ENCODE measurements around the gene TNS1.
A peak's percentile ranks its signal among the peaks of the same experiment; 100 is the strongest.

The TNS1 gene

GRCh38 chr2:217979151-217979811, 23.5 kb downstream of the TNS1 start:
- peak; percentile 15 for DNase-seq

DNA sequence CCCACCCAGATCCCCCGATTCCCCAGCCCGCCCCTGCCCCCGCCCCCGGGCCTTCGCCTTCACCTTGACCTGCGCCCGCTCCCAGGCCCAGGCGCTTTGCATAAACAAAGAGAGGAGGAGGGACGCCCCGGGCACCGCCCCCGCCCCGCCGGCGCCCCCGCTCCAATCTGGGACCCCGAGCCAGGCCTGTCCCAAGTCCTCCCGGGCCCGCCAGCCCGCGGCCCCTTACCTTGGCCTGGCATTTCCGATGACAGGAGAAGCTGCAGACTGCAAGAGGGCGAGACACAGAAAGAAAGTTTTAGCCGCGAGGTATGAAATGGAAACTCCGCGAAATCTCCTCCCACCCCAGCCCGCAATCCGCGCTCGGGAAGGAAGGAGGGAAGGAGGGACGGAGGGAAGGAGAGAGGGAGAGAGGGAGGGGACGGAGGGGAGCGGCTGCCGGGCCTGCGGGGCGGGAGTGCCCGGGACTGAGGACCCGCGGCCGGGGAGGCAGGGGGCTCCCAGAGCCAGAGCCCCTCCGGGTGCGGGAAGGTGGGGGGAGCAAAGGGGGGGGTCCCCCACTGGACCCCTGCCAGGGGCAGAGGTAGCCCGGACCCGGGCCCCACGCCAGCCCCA, 24.2 kb downstream of the TNS1 start:
- DNase-seq = peak; percentile 49

GRCh38 chr2:217977840-217978535, 24.8 kb downstream of the TNS1 start:
- DNase-seq = no peak

DNA sequence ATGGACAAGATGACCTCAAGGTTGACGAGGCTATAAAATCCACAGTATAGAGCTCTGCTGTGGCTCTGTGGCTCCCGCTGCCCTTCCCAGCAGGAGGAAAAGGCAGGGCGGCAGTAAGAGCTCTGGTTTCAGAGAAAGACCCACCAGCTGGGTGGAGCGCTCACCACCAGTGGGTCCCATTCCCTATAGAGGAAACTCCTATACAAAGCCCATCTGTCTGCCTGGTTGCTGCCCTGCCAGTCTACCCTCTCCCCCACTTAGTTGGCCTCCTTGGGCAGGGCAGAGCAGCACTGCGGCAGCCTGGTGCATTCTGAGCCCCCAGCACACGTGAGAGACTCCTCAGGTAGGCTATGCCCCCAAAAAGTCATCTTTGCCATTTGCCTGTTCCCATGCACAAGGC, 26.5 kb downstream of the TNS1 start:
- no peak for DNase-seq

- no peak for DNase-seq
Observed at GRCh38 chr2:217975626-217976025, 27.2 kb downstream of the TNS1 start.

DNA sequence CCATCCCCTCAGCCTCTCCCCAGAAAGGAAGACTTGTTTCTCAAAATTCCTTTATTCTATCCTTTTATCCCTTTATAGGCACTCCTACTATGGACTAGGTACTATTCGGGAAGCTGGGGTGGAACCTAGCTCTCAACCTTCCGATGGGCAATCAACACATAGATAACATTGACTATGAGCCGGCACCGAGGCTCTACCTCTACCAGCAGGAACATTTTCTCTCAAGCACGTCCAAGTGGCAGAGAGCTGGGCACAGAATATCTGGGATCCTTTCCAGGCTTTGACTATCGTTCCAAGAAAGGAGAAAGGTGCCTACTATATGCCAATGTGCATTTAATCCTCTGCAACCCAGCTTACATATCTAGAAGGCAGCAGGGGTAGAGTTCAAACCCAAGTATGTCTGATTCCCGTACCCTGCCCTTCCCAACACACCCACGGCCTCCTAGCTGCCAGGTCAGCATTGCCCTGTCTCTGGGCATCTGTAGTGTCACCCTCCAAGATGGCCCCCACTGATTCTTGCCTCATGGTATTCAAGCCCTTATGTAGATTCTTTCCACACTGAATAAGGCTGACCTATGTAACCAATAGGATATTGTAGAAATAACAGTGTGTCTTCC, 28.3 kb downstream of the TNS1 start:
- DNase-seq = no peak

GRCh38 chr2:217973008-217973787, 29.6 kb downstream of the TNS1 start:
- DNase-seq = no peak

DNA sequence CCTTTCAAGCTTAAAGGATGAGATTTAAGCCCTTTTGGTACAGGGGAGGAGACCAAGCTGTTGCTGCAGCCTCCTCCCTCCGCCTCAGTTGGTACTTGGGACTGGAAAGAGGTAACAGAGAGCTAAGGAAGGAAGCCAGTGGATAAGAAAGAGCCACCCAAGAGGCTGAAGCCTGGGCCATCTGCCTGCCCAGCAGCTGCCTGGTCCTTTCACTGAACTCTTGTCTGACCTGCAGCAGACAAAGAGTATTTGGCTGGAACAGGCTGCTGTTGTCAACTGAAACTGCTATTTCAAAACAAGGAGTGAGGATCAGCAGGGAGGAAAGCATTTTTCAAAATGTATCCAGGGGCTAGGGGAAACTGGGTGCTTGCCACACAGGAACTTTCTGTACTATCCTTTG, 30.3 kb downstream of the TNS1 start:
- peak; percentile 57 for DNase-seq

- no peak for DNase-seq
Observed at GRCh38 chr2:217972037-217972436, 30.8 kb downstream of the TNS1 start.

GRCh38 chr2:217971166-217971565, 31.6 kb downstream of the TNS1 start:
- no peak for DNase-seq

- DNase-seq = no peak
Observed at GRCh38 chr2:217970206-217970605, 32.6 kb downstream of the TNS1 start.

DNA sequence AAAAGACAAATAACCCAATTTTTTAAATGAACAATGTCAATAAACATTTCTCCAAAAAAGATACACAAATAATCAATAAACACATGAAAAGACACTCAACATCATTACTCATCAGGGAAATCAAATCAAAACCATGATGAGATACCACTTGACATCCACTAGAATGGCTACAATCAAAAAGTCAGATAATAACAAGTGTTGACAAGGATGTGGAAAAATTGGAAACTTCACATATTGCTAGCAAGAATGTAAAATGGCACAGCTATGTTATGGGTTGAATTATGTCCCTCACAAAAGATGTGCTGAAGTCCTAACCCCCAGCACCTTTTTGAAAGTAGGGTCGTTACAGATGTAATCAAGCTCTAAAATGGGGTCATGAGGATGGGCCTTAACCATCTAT, 33.2 kb downstream of the TNS1 start:
- no peak for DNase-seq

DNA sequence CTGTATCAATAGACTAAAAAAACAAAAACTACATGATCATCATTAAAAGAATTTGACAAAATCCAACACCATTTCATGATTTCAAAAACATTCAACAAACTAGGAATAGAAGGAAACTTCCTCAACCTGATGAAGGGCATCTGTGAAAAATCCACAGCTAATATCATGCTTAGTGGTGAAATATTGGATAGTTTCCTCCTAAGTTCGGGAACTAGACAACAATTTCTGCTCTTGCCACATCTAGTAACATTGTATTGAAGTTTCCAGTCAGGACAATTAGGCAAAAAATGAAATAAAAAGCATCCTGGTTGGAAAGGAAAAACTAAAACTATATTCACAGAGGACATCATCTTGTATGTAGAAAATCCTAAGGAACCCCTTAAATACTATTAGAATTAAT, 34.8 kb downstream of the TNS1 start:
- DNase-seq = no peak

- peak; percentile 57 for DNase-seq
Observed at GRCh38 chr2:217966423-217967070, 36.2 kb downstream of the TNS1 start.

GRCh38 chr2:217964275-217965161, 38.3 kb downstream of the TNS1 start:
- DNase-seq = peak; percentile 72

DNA sequence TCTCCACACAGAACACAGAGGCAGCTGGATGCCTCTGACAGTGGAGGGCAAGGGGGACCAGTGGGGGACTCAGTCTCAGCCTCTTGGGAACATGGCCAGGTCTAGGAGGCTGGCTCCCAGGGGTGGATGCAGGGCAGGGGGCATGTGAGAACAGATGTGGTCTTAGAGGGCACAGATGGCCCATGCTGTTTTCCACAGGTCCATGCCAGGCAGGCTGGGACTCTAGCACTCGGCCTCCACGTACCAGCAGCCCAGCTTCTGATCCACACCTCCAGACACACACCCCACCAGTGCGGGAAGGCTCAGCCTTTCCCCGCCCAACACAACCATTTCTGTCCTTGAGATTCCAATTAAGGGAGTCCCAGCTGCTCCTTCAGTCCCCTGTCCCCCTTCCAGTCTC, 42.4 kb downstream of the TNS1 start:
- no peak for DNase-seq

DNA sequence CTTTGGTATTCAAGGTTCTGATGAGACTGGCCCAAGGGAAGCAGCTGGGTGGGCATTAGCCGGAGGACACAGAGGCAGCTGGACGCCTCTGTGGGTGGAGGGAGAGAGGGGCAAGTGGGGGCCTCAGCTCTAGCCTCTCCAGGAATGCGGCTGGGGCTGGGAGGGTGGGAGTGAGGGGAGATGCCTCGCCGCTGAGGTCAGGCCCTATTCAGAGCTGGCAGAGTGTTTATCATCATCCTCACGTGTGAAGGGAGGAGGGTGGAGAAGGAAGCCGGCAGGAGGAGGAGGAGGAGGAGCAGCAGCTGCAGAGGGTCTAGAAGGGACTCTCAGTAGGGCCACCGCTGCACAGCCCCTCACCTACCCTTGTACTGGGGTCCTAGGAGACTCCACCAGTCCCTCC, 43.1 kb downstream of the TNS1 start:
- DNase-seq = no peak

- no peak for DNase-seq
Observed at GRCh38 chr2:217958884-217959225, 43.9 kb downstream of the TNS1 start.

- no peak for DNase-seq
Observed at GRCh38 chr2:217958206-217958883, 44.5 kb downstream of the TNS1 start.

DNA sequence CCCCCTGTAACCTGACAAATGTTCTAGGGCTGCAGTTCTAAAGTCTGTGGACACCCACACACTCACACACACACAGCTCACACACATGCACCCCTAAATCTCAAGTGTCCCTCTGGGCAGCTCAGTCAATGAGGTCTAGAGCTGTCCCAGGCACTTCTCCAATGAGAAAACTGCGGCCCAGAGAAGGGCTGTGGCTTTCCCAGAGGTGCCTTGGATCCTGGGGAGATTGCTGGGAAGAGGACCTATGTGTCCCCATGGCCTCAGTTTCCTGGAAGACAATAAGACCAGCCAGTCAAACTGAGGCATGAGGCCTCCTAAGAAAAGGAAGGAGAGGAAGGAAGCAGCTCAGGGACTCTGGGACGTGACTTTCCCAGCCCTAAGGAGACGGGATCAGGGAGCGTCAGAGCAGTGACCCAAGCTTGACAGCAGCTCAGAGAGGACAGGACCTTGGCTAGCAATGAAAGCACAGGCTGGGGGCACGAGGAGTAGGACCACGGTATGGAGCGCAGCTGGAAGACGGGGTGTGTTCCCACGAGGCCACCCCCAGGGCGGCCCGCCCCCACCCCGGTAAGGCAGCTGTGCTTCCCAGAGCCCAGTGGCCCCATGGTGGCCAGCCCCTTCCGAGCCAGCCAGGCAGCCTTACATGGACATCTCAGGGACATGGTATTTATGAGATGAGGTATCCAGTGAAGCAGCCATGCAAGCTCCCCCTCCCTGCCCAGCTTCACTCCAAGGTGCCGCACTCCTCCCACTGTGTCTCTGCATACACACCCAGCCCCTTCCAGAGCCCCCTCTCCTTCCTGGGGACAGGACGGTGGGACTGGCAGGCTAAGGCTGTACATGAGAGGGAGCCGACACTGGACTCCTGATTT, 46.0 kb downstream of the TNS1 start:
- DNase-seq = no peak
